Measurements from ENCODE around the gene MEF2C. TPM values are rescaled to one million over a fixed set of nuclear protein-coding genes. Genes with fewer than 3 reads are reported as not detected.

The MEF2C gene
- total and polyA plus RNA-seq, 3 experiments from 2014 or later, result 0.31 to 0.85 TPM; not detected in 1

- Histone ChIP-seq H3K4me1 (ENCODE audit: insufficient read depth, low read length) (no peaks in the 10 kb centered on the region), H3K36me3 (ENCODE audit: insufficient read depth, low read length) (no peaks in the 10 kb centered on the region), H3K27me3 (ENCODE audit: insufficient read depth, low read length, poor library complexity, severe bottlenecking) (no peaks in the 10 kb centered on the region), H3K27ac (ENCODE audit: low read depth, low read length) (no peak overlapping the region), H3K9me3 (ENCODE audit: low read length) (no peaks in the 10 kb centered on the region), H3K4me3 (ENCODE audit: low read length) (no peak overlapping the region)
- Mint-ChIP-seq H3K36me3 (no peaks in the 10 kb centered on the region), H3K27ac (no peak overlapping the region), H3K27me3 (no peaks in the 10 kb centered on the region), H3K4me3 (no peak overlapping the region), H3K4me1 (no peaks in the 10 kb centered on the region), H3K9me3 (peaks cover 0 to 2% (median 0%) of the 10 kb centered on the region in 5 donors)
- DNase-seq, result no peak
- CTCF ChIA-PET, result no interaction called here
- POLR2A ChIA-PET, result no interaction called here
These were observed 110.2 kb downstream of the MEF2C start for GRCh38 chr5:88772831-88773230.

GRCh38 chr5:88772047-88772446 is 110.9 kb downstream of the MEF2C start:
- DNase-seq, result no peak
- Mint-ChIP-seq H3K4me3 (no peak overlapping the region), H3K27me3 (no peaks in the 10 kb centered on the region), H3K4me1 (no peaks in the 10 kb centered on the region), H3K36me3 (no peaks in the 10 kb centered on the region), H3K27ac (no peak overlapping the region), H3K9me3 (peaks cover 0 to 2% (median 0%) of the 10 kb centered on the region in 5 donors)
- Histone ChIP-seq H3K9me3 (ENCODE audit: low read length) (no peaks in the 10 kb centered on the region), H3K4me3 (ENCODE audit: low read length) (no peak overlapping the region), H3K36me3 (ENCODE audit: insufficient read depth, low read length) (no peaks in the 10 kb centered on the region), H3K27me3 (ENCODE audit: insufficient read depth, low read length, poor library complexity, severe bottlenecking) (no peaks in the 10 kb centered on the region), H3K4me1 (ENCODE audit: insufficient read depth, low read length) (no peaks in the 10 kb centered on the region), H3K27ac (ENCODE audit: low read depth, low read length) (no peak overlapping the region)
- CTCF ChIA-PET, result no interaction called here
- POLR2A ChIA-PET, result no interaction called here

GRCh38 chr5:88770276-88771257 is 112.4 kb downstream of the MEF2C start:
- CTCF ChIA-PET, result no interaction called here

GRCh38 chr5:88769165-88769564 is 113.8 kb downstream of the MEF2C start:
- H3K27me3 Mint-ChIP-seq, result peaks cover 0 to 1% of the 10 kb centered on the region in 2 donors
- POLR2A ChIA-PET, result no interaction called here

More at GRCh38 chr5:88770276-88771257, 112.4 kb downstream of the MEF2C start:
- H3K4me3 Mint-ChIP-seq, result no peak overlapping the region
- no peak for DNase-seq
- peaks cover 0 to 2% (median 0%) of the 10 kb centered on the region in 5 donors for H3K9me3 Mint-ChIP-seq
- Histone ChIP-seq H3K27ac (ENCODE audit: low read depth, low read length) (no peak overlapping the region), H3K27me3 (ENCODE audit: insufficient read depth, low read length, poor library complexity, severe bottlenecking) (no peaks in the 10 kb centered on the region), H3K4me3 (ENCODE audit: low read length) (no peak overlapping the region), H3K9me3 (ENCODE audit: low read length) (no peaks in the 10 kb centered on the region), H3K36me3 (ENCODE audit: insufficient read depth, low read length) (no peaks in the 10 kb centered on the region), H3K4me1 (ENCODE audit: insufficient read depth, low read length) (no peaks in the 10 kb centered on the region)
- POLR2A ChIA-PET, result no interaction called here
- no peak overlapping the region for H3K27ac Mint-ChIP-seq
- no peaks in the 10 kb centered on the region for H3K27me3 Mint-ChIP-seq
- no peaks in the 10 kb centered on the region for H3K4me1 Mint-ChIP-seq
- no peaks in the 10 kb centered on the region for H3K36me3 Mint-ChIP-seq

GRCh38 chr5:88768411-88768810 is 114.6 kb downstream of the MEF2C start:
- Histone ChIP-seq H3K4me1 (ENCODE audit: insufficient read depth, low read length) (no peaks in the 10 kb centered on the region), H3K36me3 (ENCODE audit: insufficient read depth, low read length) (no peaks in the 10 kb centered on the region), H3K4me3 (ENCODE audit: low read length) (no peak overlapping the region), H3K9me3 (ENCODE audit: low read length) (no peaks in the 10 kb centered on the region), H3K27me3 (ENCODE audit: insufficient read depth, low read length, poor library complexity, severe bottlenecking) (no peaks in the 10 kb centered on the region), H3K27ac (ENCODE audit: low read depth, low read length) (no peak overlapping the region)
- DNase-seq, result no peak
- H3K9me3 Mint-ChIP-seq, result peaks cover 0 to 2% (median 0%) of the 10 kb centered on the region in 5 donors
- H3K4me1 Mint-ChIP-seq, result no peaks in the 10 kb centered on the region
- no peaks in the 10 kb centered on the region for H3K36me3 Mint-ChIP-seq
- H3K27ac Mint-ChIP-seq, result no peak overlapping the region
- ChIA-PET POLR2A (no interaction called here), CTCF (no interaction called here)
- H3K4me3 Mint-ChIP-seq, result no peak overlapping the region
- peaks cover 0 to 3% of the 10 kb centered on the region in 2 donors for H3K27me3 Mint-ChIP-seq

More at GRCh38 chr5:88769165-88769564, 113.8 kb downstream of the MEF2C start:
- Mint-ChIP-seq H3K9me3 (peaks cover 0 to 2% (median 0%) of the 10 kb centered on the region in 5 donors), H3K27ac (no peak overlapping the region), H3K4me3 (no peak overlapping the region), H3K4me1 (no peaks in the 10 kb centered on the region), H3K36me3 (no peaks in the 10 kb centered on the region)
- H3K4me1 ChIP-seq (ENCODE audit: insufficient read depth, low read length), result no peaks in the 10 kb centered on the region
- no peak overlapping the region for H3K27ac ChIP-seq (ENCODE audit: low read depth, low read length)
- DNase-seq, result no peak
- no peaks in the 10 kb centered on the region for H3K27me3 ChIP-seq (ENCODE audit: insufficient read depth, low read length, poor library complexity, severe bottlenecking)
- H3K4me3 ChIP-seq (ENCODE audit: low read length), result no peak overlapping the region
- H3K36me3 ChIP-seq (ENCODE audit: insufficient read depth, low read length), result no peaks in the 10 kb centered on the region
- H3K9me3 ChIP-seq (ENCODE audit: low read length), result no peaks in the 10 kb centered on the region
- CTCF ChIA-PET, result no interaction called here

- no peak overlapping the region for H3K4me3 ChIP-seq (ENCODE audit: low read length)
- ChIA-PET POLR2A (no interaction called here), CTCF (no interaction called here)
- no peaks in the 10 kb centered on the region for H3K9me3 ChIP-seq (ENCODE audit: low read length)
- H3K27me3 ChIP-seq (ENCODE audit: insufficient read depth, low read length, poor library complexity, severe bottlenecking), result no peaks in the 10 kb centered on the region
- H3K36me3 ChIP-seq (ENCODE audit: insufficient read depth, low read length), result no peaks in the 10 kb centered on the region
- Mint-ChIP-seq H3K9me3 (no peaks in the 10 kb centered on the region), H3K27ac (no peak overlapping the region), H3K4me3 (no peak overlapping the region), H3K27me3 (peaks cover 0 to 3% of the 10 kb centered on the region in 2 donors), H3K36me3 (no peaks in the 10 kb centered on the region), H3K4me1 (no peaks in the 10 kb centered on the region)
- H3K27ac ChIP-seq (ENCODE audit: low read depth, low read length), result no peak overlapping the region
- no peak for DNase-seq
- H3K4me1 ChIP-seq (ENCODE audit: insufficient read depth, low read length), result no peaks in the 10 kb centered on the region
These were observed 117.2 kb downstream of the MEF2C start for GRCh38 chr5:88765798-88766197.

GRCh38 chr5:88765171-88765570 is 117.8 kb downstream of the MEF2C start:
- Mint-ChIP-seq H3K9me3 (no peaks in the 10 kb centered on the region), H3K36me3 (no peaks in the 10 kb centered on the region), H3K4me1 (no peaks in the 10 kb centered on the region), H3K27ac (no peak overlapping the region), H3K27me3 (peaks cover 0 to 3% of the 10 kb centered on the region in 2 donors), H3K4me3 (no peak overlapping the region)
- ChIA-PET POLR2A (no interaction called here), CTCF (no interaction called here)
- no peak for DNase-seq
- Histone ChIP-seq H3K4me3 (ENCODE audit: low read length) (no peak overlapping the region), H3K4me1 (ENCODE audit: insufficient read depth, low read length) (no peaks in the 10 kb centered on the region), H3K27ac (ENCODE audit: low read depth, low read length) (no peak overlapping the region), H3K9me3 (ENCODE audit: low read length) (no peaks in the 10 kb centered on the region), H3K36me3 (ENCODE audit: insufficient read depth, low read length) (no peaks in the 10 kb centered on the region), H3K27me3 (ENCODE audit: insufficient read depth, low read length, poor library complexity, severe bottlenecking) (no peaks in the 10 kb centered on the region)

- Histone ChIP-seq H3K27me3 (ENCODE audit: insufficient read depth, low read length, poor library complexity, severe bottlenecking) (no peaks in the 10 kb centered on the region), H3K4me1 (ENCODE audit: insufficient read depth, low read length) (no peaks in the 10 kb centered on the region), H3K27ac (ENCODE audit: low read depth, low read length) (no peak overlapping the region), H3K36me3 (ENCODE audit: insufficient read depth, low read length) (no peaks in the 10 kb centered on the region), H3K9me3 (ENCODE audit: low read length) (no peaks in the 10 kb centered on the region), H3K4me3 (ENCODE audit: low read length) (no peak overlapping the region)
- CTCF ChIA-PET, result no interaction called here
- H3K4me3 Mint-ChIP-seq, result no peak overlapping the region
- DNase-seq, result no peak
- no peaks in the 10 kb centered on the region for H3K36me3 Mint-ChIP-seq
- no peak overlapping the region for H3K27ac Mint-ChIP-seq
- no peaks in the 10 kb centered on the region for H3K9me3 Mint-ChIP-seq
- no peaks in the 10 kb centered on the region for H3K4me1 Mint-ChIP-seq
- POLR2A ChIA-PET, result interaction anchor here (0.7 kb wide), 1 partner anchor 32 kb away, joined by 3 read pairs; no protein-coding TSS in a partner anchor
- H3K27me3 Mint-ChIP-seq, result peaks cover 2 to 11% of the 10 kb centered on the region in 2 donors
These were observed 121.0 kb downstream of the MEF2C start for GRCh38 chr5:88761939-88762338.
